Parathyroid adenoma (tissue), 2 donors: Measurements from ENCODE around the gene C19orf81.

Source experiments
- H2AFZ ChIP-seq: fragments of 300-600 bp; sonication (generic); one replicate; pipeline ENCODE4 v1.7.0; 2017; ENCODE audit warnings: antibody characterized with exemption, mild to moderate bottlenecking
- H3K27ac ChIP-seq: fragments of 300-600 bp; sonication (generic); one replicate; pipeline ENCODE4 v1.7.0; 2017
- H3K27me3 ChIP-seq: fragments of 300-600 bp; sonication (generic); one replicate; pipeline ENCODE4 v1.7.0; 2017; ENCODE audit warnings: low read length; ENCODE audit not compliant: control insufficient read depth, insufficient read depth
- H3K36me3 ChIP-seq: fragments of 300-600 bp; sonication (generic); one replicate; pipeline ENCODE4 v1.7.0; 2017; ENCODE audit warnings: low read length; ENCODE audit not compliant: control insufficient read depth, insufficient read depth
- H3K4me1 ChIP-seq: fragments of 300-600 bp; sonication (generic); one replicate; pipeline ENCODE4 v1.7.0; 2017; ENCODE audit warnings: control low read depth
- H3K4me2 ChIP-seq: fragments of 300-600 bp; sonication (generic); one replicate; pipeline ENCODE4 v1.7.0; 2017; ENCODE audit warnings: low read length
- H3K4me3 ChIP-seq: fragments of 300-600 bp; sonication (generic); one replicate; pipeline ENCODE4 v1.7.0; 2017; ENCODE audit warnings: low read depth, low read length
- H3K79me2 ChIP-seq: fragments of 300-600 bp; sonication (generic); one replicate; pipeline ENCODE4 v1.7.0; 2017; ENCODE audit warnings: control low read depth
- H3K9ac ChIP-seq: fragments of 300-600 bp; sonication (generic); one replicate; pipeline ENCODE4 v1.7.0; 2017; ENCODE audit warnings: mild to moderate bottlenecking
- H3K9me3 ChIP-seq: fragments of 300-600 bp; sonication (generic); one replicate; pipeline ENCODE4 v1.7.0; 2017; ENCODE audit warnings: low read length; ENCODE audit not compliant: control insufficient read depth
- CTCF ChIP-seq: fragments of 300-600 bp; sonication (generic); IDR thresholded peaks from one replicate; pipeline ENCODE4 v1.7.0; 2017; ENCODE audit warnings: antibody characterized with exemption, mild to moderate bottlenecking
- donor health status: primary hyperparathyroidism.

Gene C19orf81

GRCh38 chr19:50661766-50662650 lies 12.8 kb downstream of the C19orf81 start:
- Histone ChIP-seq H3K27ac (no peak overlapping the region), H2AFZ (no peak overlapping the region), H3K4me2 (no peak overlapping the region), H3K4me3 (no peak overlapping the region), H3K79me2 (no peaks in the 10 kb centered on the region), H3K36me3 (no peaks in the 10 kb centered on the region), H3K9ac (no peak overlapping the region), H3K4me1 (no peaks in the 10 kb centered on the region), H3K27me3 (no peaks in the 10 kb centered on the region), H3K9me3 (no peaks in the 10 kb centered on the region)
- TF ChIP-seq CTCF = no peak

- Histone ChIP-seq H3K36me3 (no peaks in the 10 kb centered on the region), H3K4me2 (no peak overlapping the region), H3K79me2 (no peaks in the 10 kb centered on the region), H2AFZ (no peak overlapping the region), H3K27ac (no peak overlapping the region), H3K9ac (no peak overlapping the region), H3K4me1 (no peaks in the 10 kb centered on the region), H3K9me3 (no peaks in the 10 kb centered on the region), H3K4me3 (no peak overlapping the region), H3K27me3 (peaks cover 3% of the 10 kb centered on the region)
- TF ChIP-seq CTCF = no peak
These were observed 13.6 kb downstream of the C19orf81 start for GRCh38 chr19:50662651-50663481.

GRCh38 chr19:50663482-50663790 lies 14.2 kb downstream of the C19orf81 start:
- Histone ChIP-seq H3K9me3 (no peaks in the 10 kb centered on the region), H2AFZ (no peak overlapping the region), H3K4me3 (no peak overlapping the region), H3K4me1 (no peaks in the 10 kb centered on the region), H3K36me3 (no peaks in the 10 kb centered on the region), H3K9ac (no peak overlapping the region), H3K4me2 (no peak overlapping the region), H3K79me2 (no peaks in the 10 kb centered on the region), H3K27ac (no peak overlapping the region), H3K27me3 (peaks cover 3% of the 10 kb centered on the region)
- TF ChIP-seq CTCF = no peak

- no peak for TF ChIP-seq CTCF
- Histone ChIP-seq H2AFZ (no peak overlapping the region), H3K36me3 (no peaks in the 10 kb centered on the region), H3K4me2 (no peak overlapping the region), H3K9ac (no peak overlapping the region), H3K27me3 (peaks cover 3% of the 10 kb centered on the region), H3K4me1 (no peaks in the 10 kb centered on the region), H3K9me3 (no peaks in the 10 kb centered on the region), H3K79me2 (no peaks in the 10 kb centered on the region), H3K4me3 (no peak overlapping the region), H3K27ac (no peak overlapping the region)
These were observed 15.0 kb downstream of the C19orf81 start for GRCh38 chr19:50664204-50664603.
